Epithelial cell of proximal tubule (primary cell): Measurements from ENCODE around the gene POFUT2. TPM values are rescaled to one million over a fixed set of nuclear protein-coding genes. Genes with fewer than 3 reads are reported as not detected.
A peak's percentile ranks its signal among the peaks of the same experiment; 100 is the strongest.

ENCODE experiments used
- DNase-seq: peaks from one replicate; pipeline ENCODE4 v3.0.0-alpha.2; 2011; ENCODE audit warnings: low read depth
- H3K4me3 ChIP-seq: 2 replicates; pipeline ENCODE4 v1.5.1; 2011; ENCODE audit warnings: low read depth, mild to moderate bottlenecking, low read length
- total RNA-seq: library from RNA; depleted of rRNA; stranded (reverse); fragments of >200 nt; gene quantifications from 2 replicates; pipeline ENCODE4 v1.2.3, GENCODE V29; 2015
- TF ChIP-seq, protein P1 (sequence below): conservative IDR thresholded peaks from 2 replicates; pipeline ENCODE4 v1.5.1; 2012; ENCODE audit warnings: low read depth, mild to moderate bottlenecking, low read length

Gene POFUT2
- total RNA-seq, 1 donor from 2014 or later = 10.4 TPM

DNA sequence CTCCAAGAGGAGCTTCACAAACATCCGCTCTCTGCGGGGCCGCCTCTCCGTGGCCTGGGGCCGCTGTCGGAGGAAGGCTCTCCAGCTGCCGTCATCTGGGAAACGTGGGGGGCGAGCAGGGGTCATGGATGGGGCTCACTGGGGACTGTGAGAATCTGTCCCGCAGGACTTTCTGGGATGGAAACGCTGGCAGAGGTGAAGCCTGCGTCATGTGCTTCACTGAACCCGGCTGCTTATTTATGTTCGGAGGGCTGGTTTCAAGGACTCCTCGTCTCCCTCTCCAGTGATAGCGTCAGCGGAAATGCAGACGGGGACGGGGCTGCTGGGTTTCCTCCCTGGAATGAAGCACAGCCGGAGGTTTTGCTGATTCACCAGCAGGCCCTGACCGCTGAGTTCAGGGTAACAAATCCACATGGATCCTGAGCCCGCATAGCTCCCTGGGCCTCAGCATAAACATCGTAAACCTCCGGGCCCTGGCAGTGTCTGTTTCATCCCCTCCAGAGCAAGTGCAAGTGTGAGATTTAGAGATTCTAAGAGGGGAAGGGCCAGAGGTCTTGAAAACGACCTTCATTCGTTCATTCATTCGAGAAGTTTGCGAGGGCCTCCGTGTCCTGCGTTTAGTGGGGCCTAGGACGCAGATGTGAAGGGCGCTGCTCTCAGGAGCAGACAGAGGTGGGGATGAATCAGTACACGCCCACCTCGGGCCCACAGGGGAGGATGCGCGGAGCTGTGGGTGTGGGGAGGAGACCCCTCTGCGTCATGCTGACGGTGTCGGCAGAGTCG lies 7.0 kb upstream of the POFUT2 start:
- no peak for DNase-seq
- TF ChIP-seq, protein P1, sequence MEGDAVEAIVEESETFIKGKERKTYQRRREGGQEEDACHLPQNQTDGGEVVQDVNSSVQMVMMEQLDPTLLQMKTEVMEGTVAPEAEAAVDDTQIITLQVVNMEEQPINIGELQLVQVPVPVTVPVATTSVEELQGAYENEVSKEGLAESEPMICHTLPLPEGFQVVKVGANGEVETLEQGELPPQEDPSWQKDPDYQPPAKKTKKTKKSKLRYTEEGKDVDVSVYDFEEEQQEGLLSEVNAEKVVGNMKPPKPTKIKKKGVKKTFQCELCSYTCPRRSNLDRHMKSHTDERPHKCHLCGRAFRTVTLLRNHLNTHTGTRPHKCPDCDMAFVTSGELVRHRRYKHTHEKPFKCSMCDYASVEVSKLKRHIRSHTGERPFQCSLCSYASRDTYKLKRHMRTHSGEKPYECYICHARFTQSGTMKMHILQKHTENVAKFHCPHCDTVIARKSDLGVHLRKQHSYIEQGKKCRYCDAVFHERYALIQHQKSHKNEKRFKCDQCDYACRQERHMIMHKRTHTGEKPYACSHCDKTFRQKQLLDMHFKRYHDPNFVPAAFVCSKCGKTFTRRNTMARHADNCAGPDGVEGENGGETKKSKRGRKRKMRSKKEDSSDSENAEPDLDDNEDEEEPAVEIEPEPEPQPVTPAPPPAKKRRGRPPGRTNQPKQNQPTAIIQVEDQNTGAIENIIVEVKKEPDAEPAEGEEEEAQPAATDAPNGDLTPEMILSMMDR = no peak
- no peak overlapping the region for H3K4me3 ChIP-seq

GRCh38 chr21:45293726-45294401 lies 6.2 kb upstream of the POFUT2 start:
- DNase-seq = no peak
- TF ChIP-seq, protein P1 = no peak
- no peak overlapping the region for H3K4me3 ChIP-seq

- no peak for DNase-seq
- H3K4me3 ChIP-seq = no peak overlapping the region
- TF ChIP-seq, protein P1 = no peak
These were observed 5.6 kb upstream of the POFUT2 start for GRCh38 chr21:45293220-45293725.

- TF ChIP-seq, protein P1 = peak; percentile 95
- DNase-seq = no peak
- no peak overlapping the region for H3K4me3 ChIP-seq
These were observed 4.9 kb upstream of the POFUT2 start for GRCh38 chr21:45292399-45293219.

DNA sequence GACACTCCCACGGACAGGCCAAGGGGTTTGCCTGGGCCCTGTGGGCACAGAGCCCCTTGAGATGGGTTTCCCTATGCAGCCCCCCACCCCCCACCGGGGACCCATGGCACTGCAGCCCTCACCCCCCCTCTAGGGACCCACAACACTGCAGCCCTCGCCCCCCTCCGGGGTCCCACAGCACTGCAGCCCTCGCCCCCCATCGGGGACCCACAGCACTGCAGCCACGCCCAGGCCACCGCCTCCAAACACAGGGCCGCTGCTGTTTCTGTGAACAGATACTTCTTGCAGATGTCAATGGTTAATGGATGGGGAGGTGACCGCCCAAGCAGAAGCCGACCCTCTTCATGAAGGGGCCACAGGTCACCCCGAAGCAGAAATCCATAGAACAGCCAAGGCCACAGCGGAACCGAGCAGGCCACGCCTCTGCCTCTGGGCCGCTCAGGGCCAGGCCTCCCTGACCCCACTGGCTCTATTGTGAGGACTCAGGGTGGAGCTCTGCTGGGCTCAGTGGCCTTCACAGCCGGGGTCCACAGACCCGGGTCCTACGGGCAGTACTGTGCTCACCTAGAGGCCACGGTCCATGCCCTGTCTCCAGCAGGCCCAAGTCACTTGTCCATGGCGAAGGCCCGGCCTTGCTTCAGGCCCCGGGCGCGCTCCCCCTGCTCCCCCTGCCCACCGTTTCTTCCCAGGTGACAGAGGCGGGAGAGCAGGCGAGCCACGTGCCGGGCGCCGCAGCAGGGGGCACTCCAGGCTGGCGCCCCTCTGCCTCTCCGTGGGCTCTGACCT lies 4.1 kb upstream of the POFUT2 start:
- DNase-seq = no peak
- TF ChIP-seq, protein P1 = no peak
- H3K4me3 ChIP-seq = no peak overlapping the region

DNA sequence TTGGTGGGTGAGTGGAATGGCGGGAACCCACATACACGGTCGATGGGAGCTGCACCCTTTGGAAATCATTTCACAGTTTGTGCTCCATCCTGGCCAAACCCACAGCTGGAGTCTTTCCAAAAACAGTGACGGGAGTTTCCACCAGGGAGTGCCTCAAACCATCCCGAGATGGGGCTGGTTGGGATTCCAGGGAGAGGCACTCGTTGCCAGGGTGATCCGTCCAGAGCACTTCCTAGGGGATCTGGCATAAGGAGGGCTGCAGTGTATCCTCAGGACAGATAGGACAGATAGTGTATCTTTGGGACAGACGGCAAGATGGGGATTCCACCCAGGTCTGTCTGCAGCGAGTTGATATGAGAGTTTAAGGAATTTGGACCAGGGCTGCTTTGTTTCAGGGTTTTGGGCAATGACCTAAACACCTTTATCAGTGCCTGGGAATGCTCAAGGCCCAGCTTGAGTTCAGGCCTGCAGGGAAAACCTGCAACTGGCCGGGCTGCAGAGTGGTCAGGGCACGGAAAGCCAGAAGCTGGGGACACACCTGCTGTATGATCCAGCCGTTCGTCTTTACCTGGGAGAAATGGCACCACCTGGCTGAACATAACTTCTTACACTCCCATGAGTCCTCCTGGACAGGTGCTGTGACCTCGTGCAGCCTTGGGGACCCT lies 3.4 kb upstream of the POFUT2 start:
- no peak overlapping the region for H3K4me3 ChIP-seq
- TF ChIP-seq, protein P1 = no peak
- no peak for DNase-seq
